ENCODE measurements around the gene SLC47A2. TPM values are rescaled to one million over a fixed set of nuclear protein-coding genes. Genes with fewer than 3 reads are reported as not detected.

The SLC47A2 gene
- total and polyA plus RNA-seq, 8 donors, result not detected

DNA sequence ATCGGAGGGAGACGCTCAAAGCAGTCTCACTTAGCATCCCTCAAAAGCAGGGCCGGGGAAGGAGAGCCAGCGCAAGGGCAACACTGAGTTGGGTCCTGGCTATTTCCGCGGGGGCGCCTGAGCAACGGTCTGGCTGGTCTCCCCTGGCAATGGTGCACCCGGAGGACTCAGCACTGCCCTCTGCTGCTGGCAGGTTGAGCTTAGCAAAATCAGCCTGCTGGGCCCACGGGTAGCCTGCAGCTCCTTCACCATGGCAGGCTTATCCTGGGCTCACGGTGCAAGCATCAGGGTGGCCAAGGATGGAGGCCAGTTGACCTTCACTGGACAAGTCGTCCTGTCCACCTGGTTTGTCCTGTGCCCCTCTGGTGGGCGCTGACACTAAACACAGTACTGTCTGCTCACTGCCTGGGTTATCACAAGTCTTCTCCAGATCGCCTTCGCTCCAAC is 46.2 kb upstream of the SLC47A2 start:
- no peaks in the 10 kb centered on the region for H3K9me3 ChIP-seq
- DNase-seq (peak in 4 of 6 donors; percentile 36 to 84 (median 58)), FAIRE-seq (no peak), ATAC-seq (peak; percentile 35 to 80 (median 71))
- WGBS, 2 donors, result 26% methylated on average over 15 of the region's 15 CpGs
- no peak overlapping the region for H3K27ac ChIP-seq
- no peaks in the 10 kb centered on the region for H3K36me3 ChIP-seq
- no peaks in the 10 kb centered on the region for H3K27me3 ChIP-seq
- H3K4me1 ChIP-seq, result peaks cover 0 to 5% (median 0%) of the 10 kb centered on the region in 3 donors
- no peak overlapping the region for H3K4me3 ChIP-seq
- intact Hi-C loops (cut with DNase I), result loop anchor here in 2 of 3 donors (5.0 to 10.0 kb wide), 3 partner anchors 238 to 398 kb away; partner anchors contain the start of gene B9D1 (in 1 of the 2)
- TF ChIP-seq CTCF (IDR thresholded peaks at IDR 0.05), result peak; percentile 7 to 54 (median 42)

DNA sequence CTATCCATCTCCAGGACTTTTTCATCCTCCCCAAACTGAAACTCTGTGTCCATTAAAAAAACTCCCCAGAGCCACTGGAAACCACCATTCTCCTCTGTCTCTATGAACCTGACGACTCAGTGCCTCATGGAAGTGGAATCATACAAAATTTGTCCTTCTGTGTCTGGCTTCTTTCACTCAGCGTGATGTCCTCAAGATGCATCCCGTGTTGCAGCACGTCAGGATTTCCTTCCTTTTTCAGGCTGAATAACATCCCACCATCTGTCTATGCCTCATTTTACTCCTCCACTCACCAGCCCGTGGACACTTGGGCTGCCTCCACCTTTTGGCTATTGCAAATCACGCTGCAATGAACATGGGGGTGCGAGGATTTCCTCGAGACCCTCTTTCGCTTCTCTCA is 44.4 kb upstream of the SLC47A2 start:
- DNase-seq (peak in 1 of 6 donors; percentile 5), FAIRE-seq (no peak), ATAC-seq (no peak)
- no peak overlapping the region for H3K27ac ChIP-seq
- TF ChIP-seq CTCF (IDR thresholded peaks at IDR 0.05), result no peak
- intact Hi-C loops (cut with DNase I), result loop anchor here in 2 of 3 donors (5.0 to 10.0 kb wide), 3 partner anchors 236 to 396 kb away; partner anchors contain the start of gene B9D1 (in 1 of the 2)
- H3K27me3 ChIP-seq, result no peaks in the 10 kb centered on the region
- no peaks in the 10 kb centered on the region for H3K9me3 ChIP-seq
- no peak overlapping the region for H3K4me3 ChIP-seq
- H3K4me1 ChIP-seq, result no peaks in the 10 kb centered on the region
- 50 to 67% methylated on average over 9 of the region's 9 CpGs for WGBS, 2 donors
- no peaks in the 10 kb centered on the region for H3K36me3 ChIP-seq

- no peaks in the 10 kb centered on the region for H3K9me3 ChIP-seq
- no peak for FAIRE-seq
- H3K27me3 ChIP-seq, result no peaks in the 10 kb centered on the region
- no peak for ATAC-seq
- intact Hi-C loops (cut with DNase I), result loop anchor here in 2 of 3 donors (5.0 to 10.0 kb wide), 3 partner anchors 235 to 395 kb away; partner anchors contain the start of gene B9D1 (in 1 of the 2)
- DNase-seq, result peak in 1 of 6 donors; percentile 13
- no peaks in the 10 kb centered on the region for H3K4me1 ChIP-seq
- H3K4me3 ChIP-seq, result no peak overlapping the region
- H3K27ac ChIP-seq, result no peak overlapping the region
- 66 to 68% methylated on average over 23 to 24 of the region's 24 CpGs for WGBS, 2 donors
- no peaks in the 10 kb centered on the region for H3K36me3 ChIP-seq
- no peak for TF ChIP-seq CTCF (IDR thresholded peaks at IDR 0.05)
Measured at GRCh38 chr17:19759568-19760549, 43.5 kb upstream of the SLC47A2 start.

DNA sequence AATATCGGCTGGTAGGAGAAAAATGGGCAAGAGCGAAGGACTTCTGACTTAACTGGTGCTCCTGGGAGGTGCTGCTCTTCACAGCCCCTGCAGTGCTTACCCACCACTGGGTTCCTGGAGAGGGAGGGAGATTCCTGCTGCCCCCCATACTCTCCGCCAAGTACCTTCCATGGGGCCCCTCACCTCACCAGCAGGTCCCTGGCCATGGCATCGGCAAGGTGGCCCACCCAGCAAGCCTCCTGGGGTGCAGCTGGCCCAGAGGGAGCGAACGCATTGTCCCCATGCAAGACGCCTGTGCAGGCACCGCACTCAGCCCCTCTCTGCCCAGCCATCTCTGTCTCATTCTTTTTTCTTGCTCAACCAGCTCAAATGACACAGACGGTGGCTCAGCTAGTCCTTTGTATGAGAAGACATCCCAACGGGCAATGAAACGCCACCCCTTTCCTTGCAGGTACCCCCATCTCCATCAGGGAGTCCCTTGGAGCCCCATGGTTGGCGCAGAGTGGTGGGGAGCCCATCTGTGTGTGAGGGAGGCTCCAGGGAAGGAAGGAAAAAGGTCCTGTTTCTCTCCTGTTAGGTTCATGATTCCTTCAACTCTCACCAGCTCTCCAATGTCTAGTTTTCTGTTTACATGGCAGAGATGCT is 41.3 kb upstream of the SLC47A2 start:
- no peak for TF ChIP-seq CTCF (IDR thresholded peaks at IDR 0.05)
- H3K27me3 ChIP-seq, result no peaks in the 10 kb centered on the region
- DNase-seq (peak in 1 of 6 donors; percentile 47), ATAC-seq (no peak), FAIRE-seq (no peak)
- H3K27ac ChIP-seq, result no peak overlapping the region
- no peaks in the 10 kb centered on the region for H3K36me3 ChIP-seq
- H3K4me3 ChIP-seq, result no peak overlapping the region
- H3K9me3 ChIP-seq, result no peaks in the 10 kb centered on the region
- intact Hi-C loops (cut with DNase I), result no loop called here
- WGBS, 2 donors, result 72 to 81% methylated on average over 12 of the region's 12 CpGs
- H3K4me1 ChIP-seq, result no peaks in the 10 kb centered on the region

All from pancreas (tissue), 10 donors.